ENCODE results near the gene SYMPK.
A peak's percentile ranks its signal among the peaks of the same experiment; 100 is the strongest.

SYMPK gene

GRCh38 chr19:45824531-45825262 is 38.2 kb downstream of the SYMPK start:
- DNase-seq = peak; percentile 50

- DNase-seq = peak; percentile 46
Measured at GRCh38 chr19:45824041-45824471, 38.9 kb downstream of the SYMPK start.

GRCh38 chr19:45823182-45823581 is 39.8 kb downstream of the SYMPK start:
- peak; percentile 48 for DNase-seq

- DNase-seq = peak; percentile 42
Measured at GRCh38 chr19:45822716-45823115, 40.2 kb downstream of the SYMPK start.

- no peak for DNase-seq
Measured at GRCh38 chr19:45821570-45821969, 41.4 kb downstream of the SYMPK start.

- no peak for DNase-seq
Measured at GRCh38 chr19:45821103-45821521, 41.8 kb downstream of the SYMPK start.

GRCh38 chr19:45820413-45821102 is 42.4 kb downstream of the SYMPK start:
- DNase-seq = peak; percentile 48

- peak; percentile 43 for DNase-seq
Measured at GRCh38 chr19:45819769-45820168, 43.2 kb downstream of the SYMPK start.

GRCh38 chr19:45817725-45818301 is 45.1 kb downstream of the SYMPK start:
- peak; percentile 85 for DNase-seq

- DNase-seq = peak; percentile 99
Measured at GRCh38 chr19:45817010-45817724, 45.8 kb downstream of the SYMPK start.

GRCh38 chr19:45816236-45817009 is 46.5 kb downstream of the SYMPK start:
- DNase-seq = no peak

GRCh38 chr19:45815481-45816216 is 47.3 kb downstream of the SYMPK start:
- peak; percentile 93 for DNase-seq

- peak; percentile 63 for DNase-seq
Measured at GRCh38 chr19:45814851-45815480, 48.0 kb downstream of the SYMPK start, which contains the start of gene RSPH6A. RSPH6A (minus strand) TSS chr19:45815308; CDS start chr19:45815176, 132 bp downstream.

- peak; percentile 45 for DNase-seq
Measured at GRCh38 chr19:45814166-45814780, 48.7 kb downstream of the SYMPK start.

- DNase-seq = no peak
Measured at GRCh38 chr19:45812297-45812696, 50.6 kb downstream of the SYMPK start.

- DNase-seq = peak; percentile 70
Measured at GRCh38 chr19:45809643-45810159, 53.2 kb downstream of the SYMPK start.

GRCh38 chr19:45805719-45806118 is 57.2 kb downstream of the SYMPK start:
- no peak for DNase-seq

- DNase-seq = peak; percentile 52
Measured at GRCh38 chr19:45804959-45805230, 58.1 kb downstream of the SYMPK start.

- DNase-seq = peak; percentile 49
Measured at GRCh38 chr19:45804140-45804958, 58.6 kb downstream of the SYMPK start.

Measured in islet precursor cell (in vitro differentiated cells).